ENCODE measurements around the gene ADAMTS9. TPM values are rescaled to one million over a fixed set of nuclear protein-coding genes. Genes with fewer than 3 reads are reported as not detected.

The ADAMTS9 gene
- total and polyA plus RNA-seq, 2 of the 13 experiments (the other 11 are each of a cell fraction or from before 2014, with no cell fraction given), result 0.02 to 0.09 TPM

- ATAC-seq, result no peak
- Histone ChIP-seq H3K9me3 (ENCODE audit: low read length) (no peaks in the 10 kb centered on the region), H3K27me3 (ENCODE audit: control insufficient read depth in 1 of 2, insufficient read depth in 2 of 2, low read length in 2 of 2) (peaks cover 8 to 45% of the 10 kb centered on the region in 2 experiments; a peak in 4 of 5 replicates), H3K27ac (ENCODE audit: extremely low read length, insufficient read depth, low read length) (no peak overlapping the region), H3K9ac (ENCODE audit: insufficient read depth, low read depth, low read length) (no peak overlapping the region), H3K4me2 (ENCODE audit: low read depth, low read length) (peak overlapping the region; percentile 78), H2AFZ (ENCODE audit: low read length) (no peak overlapping the region), H4K20me1 (ENCODE audit: insufficient read depth, low read length) (no peaks in the 10 kb centered on the region), H3K4me1 (ENCODE audit: insufficient read depth, low read length) (0 out of 2 replicates have a peak, but pooled peaks cover 17% of the 10 kb centered on the region), H3K4me3 (replicated peaks in 1 of 3; ENCODE audit: insufficient read depth in 1 of 3, low read depth in 2 of 3, low read length in 3 of 3) (peak overlapping the region; percentile 39 to 61 (median 50); a peak in 4 of 6 replicates), H3K79me2 (ENCODE audit: insufficient read depth, low read length) (no peaks in the 10 kb centered on the region), H3K36me3 (replicated peaks in 1 of 2; ENCODE audit: control insufficient read depth in 1 of 2, insufficient read depth in 2 of 2, low read length in 2 of 2) (no peaks in the 10 kb centered on the region)
- in situ Hi-C loops (cut with HindIII; ENCODE audit: extremely low pct_ligation_motif_present, low pct_unique_long_range_greater_than_20kb), result no loop called here
- no TSS peak for BruUV-seq (replicated peaks)
- 13% methylated on average over 13 of the region's 32 CpGs for WGBS (ENCODE audit: low lambda C conversion rate)
- intact Hi-C loops (cut with micrococcal nuclease; ENCODE audit: unreplicated experiment), result no loop called here
- DNase-seq (ENCODE audit: low spot score), result no peak
- CTCF ChIA-PET (ENCODE audit: low intra/inter-chr PET ratio, low total read pairs), result no interaction called here
- no peak for FAIRE-seq
- no peak for TF ChIP-seq ZNF205 (CRISPR knock-in tag; IDR thresholded peaks at IDR 0.05)
- no peak for TF ChIP-seq JARID2 (CRISPR knock-in tag; IDR thresholded peaks at IDR 0.05; ENCODE audit: insufficient replicate concordance)
- no peak for TF ChIP-seq ZNF574 (CRISPR knock-in tag; IDR thresholded peaks at IDR 0.05)
- POLR2A ChIA-PET, result no interaction called here
Observed at GRCh38 chr3:64685331-64685799, 2.4 kb downstream of the ADAMTS9 start.

- BruUV-seq (replicated peaks), result no TSS peak
- FAIRE-seq (no peak), ATAC-seq (no peak), DNase-seq (ENCODE audit: low spot score) (no peak)
- Histone ChIP-seq H3K4me1 (ENCODE audit: insufficient read depth, low read length) (0 out of 2 replicates have a peak, but pooled peaks cover 17% of the 10 kb centered on the region), H3K36me3 (replicated peaks in 1 of 2; ENCODE audit: control insufficient read depth in 1 of 2, insufficient read depth in 2 of 2, low read length in 2 of 2) (no peaks in the 10 kb centered on the region), H3K27ac (ENCODE audit: extremely low read length, insufficient read depth, low read length) (no peak overlapping the region), H3K9ac (ENCODE audit: insufficient read depth, low read depth, low read length) (no peak overlapping the region), H3K79me2 (ENCODE audit: insufficient read depth, low read length) (no peaks in the 10 kb centered on the region), H3K4me2 (ENCODE audit: low read depth, low read length) (no peak overlapping the region), H3K9me3 (ENCODE audit: low read length) (no peaks in the 10 kb centered on the region), H2AFZ (ENCODE audit: low read length) (no peak overlapping the region), H4K20me1 (ENCODE audit: insufficient read depth, low read length) (no peaks in the 10 kb centered on the region), H3K27me3 (ENCODE audit: control insufficient read depth in 1 of 2, insufficient read depth in 2 of 2, low read length in 2 of 2) (peaks cover 8 to 45% of the 10 kb centered on the region in 2 experiments; a peak in 4 of 5 replicates), H3K4me3 (replicated peaks in 1 of 3; ENCODE audit: insufficient read depth in 1 of 3, low read depth in 2 of 3, low read length in 3 of 3) (no peak overlapping the region)
- intact Hi-C loops (cut with micrococcal nuclease; ENCODE audit: unreplicated experiment), result no loop called here
- ChIA-PET POLR2A (no interaction called here), CTCF (ENCODE audit: low intra/inter-chr PET ratio, low total read pairs) (no interaction called here)
- in situ Hi-C loops (cut with HindIII; ENCODE audit: extremely low pct_ligation_motif_present, low pct_unique_long_range_greater_than_20kb), result no loop called here
- WGBS (ENCODE audit: low lambda C conversion rate), result 62% methylated on average over 19 of the region's 22 CpGs
- TF ChIP-seq SNRNP70 (IDR thresholded peaks at IDR 0.05; ENCODE audit: low read depth, low read length), result no peak
- TF ChIP-seq ZNF367 (CRISPR knock-in tag; IDR thresholded peaks at IDR 0.05; ENCODE audit: borderline replicate concordance), result no peak
- TF ChIP-seq GLI4 (CRISPR knock-in tag; IDR thresholded peaks at IDR 0.05; ENCODE audit: borderline replicate concordance), result no peak
- TF ChIP-seq ADNP (CRISPR knock-in tag; IDR thresholded peaks at IDR 0.05), result no peak
- no peak for TF ChIP-seq AGO2 (optimal IDR thresholded peaks at IDR 0.05; ENCODE audit: low read depth, low read length)
- TF ChIP-seq ATF1 (CRISPR knock-in tag; IDR thresholded peaks at IDR 0.05), result no peak
- TF ChIP-seq ZNF709 (CRISPR knock-in tag; IDR thresholded peaks at IDR 0.05), result no peak
- no peak for TF ChIP-seq MYPOP (CRISPR knock-in tag; IDR thresholded peaks at IDR 0.05)
- TF ChIP-seq RELA (CRISPR knock-in tag; IDR thresholded peaks at IDR 0.05), result no peak
- TF ChIP-seq POLR2G (IDR thresholded peaks at IDR 0.05; ENCODE audit: low read depth, low read length), result no peak
- TF ChIP-seq ZNF546 (CRISPR knock-in tag; conservative IDR thresholded peaks at IDR 0.05), result no peak
- no peak for TF ChIP-seq ONECUT2 (CRISPR knock-in tag; IDR thresholded peaks at IDR 0.05)
- no peak for TF ChIP-seq ZNF232 (CRISPR knock-in tag; IDR thresholded peaks at IDR 0.05; ENCODE audit: borderline replicate concordance)
Observed at GRCh38 chr3:64684715-64685261, 3.0 kb downstream of the ADAMTS9 start.
